DOHH2 (cell line): ENCODE results near the gene HORMAD2.

ENCODE experiments used
- H3F3A ChIP-seq: fragments of 200-600 bp; sonication (generic), shearing (Covaris generic); 2 replicates; pipeline ENCODE4 v1.6.0; 2016; ENCODE audit warnings: antibody characterized with exemption, mild to moderate bottlenecking; ENCODE audit not compliant: control insufficient read depth, insufficient read depth
- H3K27ac ChIP-seq: fragments of 200-600 bp; sonication (generic); 2 replicates; pipeline ENCODE4 v1.5.1; 2014; ENCODE audit warnings: low read depth, mild to moderate bottlenecking, low read length, moderate library complexity
- H3K27me3 ChIP-seq: fragments of 200-600 bp; sonication (generic); 2 replicates; pipeline ENCODE4 v1.6.1; 2014; ENCODE audit warnings: mild to moderate bottlenecking, low read length, mixed read lengths; ENCODE audit not compliant: control insufficient read depth
- H3K36me3 ChIP-seq: fragments of 200-600 bp; sonication (generic); 2 replicates; pipeline ENCODE4 v1.6.1; 2014; ENCODE audit warnings: mild to moderate bottlenecking, low read length, moderate library complexity, mixed read lengths; ENCODE audit not compliant: control insufficient read depth
- H3K4me1 ChIP-seq: fragments of 200-600 bp; sonication (generic); 2 replicates; pipeline ENCODE4 v1.6.1; 2014; ENCODE audit warnings: mild to moderate bottlenecking, low read length, mixed read lengths; ENCODE audit not compliant: control insufficient read depth
- H3K4me2 ChIP-seq: fragments of 200-600 bp; sonication (generic); 2 replicates; pipeline ENCODE4 v1.6.0; 2014; ENCODE audit warnings: mild to moderate bottlenecking, low read length, moderate library complexity
- H3K4me3 ChIP-seq: fragments of 200-600 bp; sonication (generic); 2 replicates; pipeline ENCODE4 v1.5.1; 2014; ENCODE audit warnings: mild to moderate bottlenecking, low read length, mixed read lengths
- H3K79me2 ChIP-seq: fragments of 200-600 bp; sonication (generic); 2 replicates; pipeline ENCODE4 v1.6.1; 2014; ENCODE audit warnings: mild to moderate bottlenecking, low read length, mixed read lengths; ENCODE audit not compliant: control insufficient read depth
- H3K9me2 ChIP-seq: fragments of 200-600 bp; sonication (generic); replicated peaks from 2 replicates; pipeline ENCODE4 v1.6.1; 2014; ENCODE audit warnings: mild to moderate bottlenecking, low read length, mixed read lengths; ENCODE audit not compliant: control insufficient read depth
- H3K9me3 ChIP-seq: fragments of 200-600 bp; sonication (generic); 2 replicates; pipeline ENCODE4 v1.6.1; 2014; ENCODE audit warnings: antibody characterized with exemption, low read length, mixed read lengths; ENCODE audit not compliant: control insufficient read depth, insufficient read depth
- H4K20me1 ChIP-seq: fragments of 200-600 bp; sonication (generic); 2 replicates; pipeline ENCODE4 v1.6.0; 2014; ENCODE audit warnings: low read depth, mild to moderate bottlenecking, antibody characterized with exemption, low read length, moderate library complexity; ENCODE audit not compliant: control insufficient read depth, insufficient read depth
- CTCF ChIP-seq: fragments of 200-600 bp; sonication (generic); IDR thresholded peaks from one replicate; pipeline ENCODE4 v1.5.1; 2014; ENCODE audit warnings: antibody characterized with exemption, mild to moderate bottlenecking, low read depth, low read length; ENCODE audit not compliant: poor library complexity, severe bottlenecking
- EZH2phosphoT487 ChIP-seq: fragments of 200-600 bp; sonication (generic); IDR thresholded peaks from 2 replicates; pipeline ENCODE4 v1.6.1; 2017; ENCODE audit warnings: borderline replicate concordance, mild to moderate bottlenecking, antibody characterized with exemption, low read length, moderate library complexity, mixed read lengths

Gene HORMAD2

DNA sequence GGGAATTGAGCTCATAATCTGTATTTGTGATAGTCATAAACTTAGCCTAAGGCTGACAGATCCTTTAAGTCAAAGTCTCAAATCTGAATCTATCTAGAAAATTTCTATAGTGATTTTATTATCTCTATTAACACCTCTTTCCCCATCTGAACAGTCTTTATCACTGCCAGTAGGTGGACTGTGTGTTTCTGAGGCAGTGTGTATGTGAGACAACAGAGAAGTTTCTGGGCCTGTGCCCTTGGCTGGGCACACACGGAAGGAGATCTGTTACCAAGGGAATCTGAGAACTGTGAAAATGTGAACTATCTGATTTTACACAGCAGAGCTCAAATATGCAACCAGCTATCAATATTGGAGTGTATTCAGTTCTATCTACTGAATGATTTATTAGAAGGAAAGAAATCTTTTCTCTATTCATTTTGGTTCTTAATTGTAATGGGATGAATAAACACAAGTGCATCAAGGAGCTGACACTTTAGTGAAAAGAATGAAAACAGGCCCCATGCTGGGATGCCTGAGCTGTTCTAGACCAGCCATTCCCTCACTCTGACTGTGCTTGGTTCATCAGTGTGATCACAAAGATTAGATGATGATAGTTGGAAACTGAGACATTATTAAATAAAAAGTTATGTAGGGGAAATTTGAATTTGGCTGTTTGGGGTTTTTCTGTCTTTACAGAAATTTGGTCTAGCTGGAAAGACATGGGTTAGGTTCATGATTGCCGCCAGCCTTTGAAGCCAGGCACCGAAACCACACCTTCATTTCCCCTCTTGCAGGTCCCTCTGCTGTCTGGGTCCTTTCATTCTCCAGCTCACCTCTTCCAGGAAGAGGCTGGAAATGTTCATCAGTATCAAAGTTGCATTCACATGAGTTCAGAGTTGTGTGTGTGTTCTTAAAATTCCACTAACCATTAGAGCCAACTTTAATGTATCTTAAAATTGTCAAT, 98.2 kb downstream of the HORMAD2 start:
- Histone ChIP-seq H3K9me2 (no peaks in the 10 kb centered on the region), H3K36me3 (no peaks in the 10 kb centered on the region), H3K4me2 (no peak overlapping the region), H3K79me2 (no peaks in the 10 kb centered on the region), H4K20me1 (no peaks in the 10 kb centered on the region), H3F3A (no peaks in the 10 kb centered on the region), H3K4me3 (no peak overlapping the region), H3K27ac (no peak overlapping the region), H3K27me3 (peaks cover 18% of the 10 kb centered on the region), H3K9me3 (no peaks in the 10 kb centered on the region), H3K4me1 (no peaks in the 10 kb centered on the region)
- TF ChIP-seq CTCF = no peak
- no peak for TF ChIP-seq EZH2phosphoT487

DNA sequence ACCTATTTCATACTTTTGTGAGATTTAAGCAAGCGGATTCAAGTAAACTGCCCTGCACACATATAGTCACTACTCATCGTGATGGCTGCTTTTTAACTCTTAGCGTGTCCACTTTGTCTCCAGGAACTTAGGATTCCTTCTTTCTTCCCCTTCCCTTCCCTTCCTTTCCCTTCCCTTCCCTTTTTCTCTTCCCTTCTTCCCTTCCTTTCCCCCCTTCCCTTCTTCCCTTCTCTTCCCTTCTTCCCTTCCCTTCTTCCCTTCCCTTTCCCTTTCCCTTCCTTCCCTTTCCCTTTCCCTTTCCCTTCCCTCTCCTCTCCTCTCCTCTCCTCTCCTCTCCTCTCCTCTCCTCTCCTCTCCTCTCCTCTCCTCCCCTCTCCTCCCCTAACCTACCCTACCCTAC, 100.4 kb downstream of the HORMAD2 start:
- TF ChIP-seq CTCF = no peak
- TF ChIP-seq EZH2phosphoT487 = no peak
- Histone ChIP-seq H3K27me3 (peaks cover 17% of the 10 kb centered on the region), H3K79me2 (no peaks in the 10 kb centered on the region), H3K4me3 (no peak overlapping the region), H3F3A (no peaks in the 10 kb centered on the region), H3K9me2 (no peaks in the 10 kb centered on the region), H3K36me3 (no peaks in the 10 kb centered on the region), H3K27ac (no peak overlapping the region), H4K20me1 (no peaks in the 10 kb centered on the region), H3K4me2 (no peak overlapping the region), H3K4me1 (no peaks in the 10 kb centered on the region), H3K9me3 (no peaks in the 10 kb centered on the region)

- no peaks in the 10 kb centered on the region for H4K20me1 ChIP-seq
- H3K79me2 ChIP-seq = no peaks in the 10 kb centered on the region
- H3K9me3 ChIP-seq = no peaks in the 10 kb centered on the region
- TF ChIP-seq EZH2phosphoT487 = no peak
- H3K36me3 ChIP-seq = no peaks in the 10 kb centered on the region
- no peak overlapping the region for H3K27ac ChIP-seq
- H3F3A ChIP-seq = no peaks in the 10 kb centered on the region
- H3K27me3 ChIP-seq = peaks cover 15% of the 10 kb centered on the region
- H3K9me2 ChIP-seq = no peaks in the 10 kb centered on the region
- no peak overlapping the region for H3K4me3 ChIP-seq
- no peaks in the 10 kb centered on the region for H3K4me1 ChIP-seq
- H3K4me2 ChIP-seq = no peak overlapping the region
Measured at GRCh38 chr22:30181459-30182349, 101.4 kb downstream of the HORMAD2 start.
